Measurements from ENCODE around the gene PCDHGA11. TPM values are rescaled to one million over a fixed set of nuclear protein-coding genes. Genes with fewer than 3 reads are reported as not detected.
A peak's percentile ranks its signal among the peaks of the same experiment; 100 is the strongest.
"Not testable (repeated sequence)": the region's sequence is repeated elsewhere in the genome, so short reads cannot be mapped to it uniquely, and the experiment has no call there.

PCDHGA11 gene
- total RNA-seq: not detected

GRCh38 chr5:141420855-141421488, at the start of gene PCDHGA11:
PCDHGA11 (plus strand) TSS chr5:141421051; CDS start chr5:141421228, 177 bp downstream.
- Mint-ChIP-seq H3K4me3 (peak within 1 kb of the TSS; percentile 65), H3K4me1 (peaks cover 9% of the 10 kb centered on the region), H3K36me3 (peaks cover 7% of the 10 kb centered on the region), H3K27ac (peak within 1 kb of the TSS; percentile 54), H3K9me3 (ENCODE audit: low read depth) (peaks cover 8% of the 10 kb centered on the region), H3K27me3 (peaks cover 76% of the 10 kb centered on the region)
- DNase-seq (peak; percentile 57), ATAC-seq (no peak)
- CTCF ChIA-PET: interaction anchor here (0.8 to 2.4 kb wide), 23 partner anchors 8 to 221 kb away, joined by 3 to 23 read pairs (median 4); partner anchors contain the start of genes PCDHB11, PCDHGA10, PCDHGA12 and PCDHGA4

GRCh38 chr5:141371572-141372475, 49.0 kb upstream of the PCDHGA11 start:
- Mint-ChIP-seq H3K36me3 (no peaks in the 10 kb centered on the region), H3K4me1 (peaks cover 2% of the 10 kb centered on the region), H3K27ac (no peak overlapping the region), H3K9me3 (ENCODE audit: low read depth) (peaks cover 20% of the 10 kb centered on the region), H3K4me3 (no peak overlapping the region), H3K27me3 (peaks cover 64% of the 10 kb centered on the region)
- CTCF ChIA-PET: interaction anchor here (1.0 to 1.8 kb wide), 3 partner anchors 9 to 50 kb away, joined by 3 to 5 read pairs (median 4); partner anchors contain the start of gene PCDHGA11
- ATAC-seq: no peak
- no peak for DNase-seq

GRCh38 chr5:141373673-141374317, 47.1 kb upstream of the PCDHGA11 start, which contains the start of gene PCDHGA6:
PCDHGA6 (plus strand) TSS chr5:141373891; CDS start chr5:141374084, 193 bp downstream.
- H3K36me3 Mint-ChIP-seq: no peaks in the 10 kb centered on the region
- ATAC-seq: no peak
- H3K27ac Mint-ChIP-seq: no peak within 1 kb of the TSS

GRCh38 chr5:141374627-141375026, 46.2 kb upstream of the PCDHGA11 start:
- CTCF ChIA-PET: interaction anchor here (1.7 kb wide), 1 partner anchor 55 kb away, joined by 4 read pairs; the partner anchor contains the start of gene PCDHGA12
- no peak overlapping the region for H3K4me3 Mint-ChIP-seq
- H3K4me1 Mint-ChIP-seq: peaks cover 2% of the 10 kb centered on the region
- H3K9me3 Mint-ChIP-seq (ENCODE audit: low read depth): peaks cover 25% of the 10 kb centered on the region
- H3K27me3 Mint-ChIP-seq: peaks cover 54% of the 10 kb centered on the region
- ATAC-seq: no peak
- no peak overlapping the region for H3K27ac Mint-ChIP-seq
- H3K36me3 Mint-ChIP-seq: no peaks in the 10 kb centered on the region
- no peak for DNase-seq

More at GRCh38 chr5:141373673-141374317, 47.1 kb upstream of the PCDHGA11 start, which contains the start of gene PCDHGA6:
- Mint-ChIP-seq H3K9me3 (ENCODE audit: low read depth) (peaks cover 24% of the 10 kb centered on the region), H3K4me3 (no peak within 1 kb of the TSS), H3K27me3 (peaks cover 53% of the 10 kb centered on the region), H3K4me1 (peaks cover 2% of the 10 kb centered on the region)
- DNase-seq: no peak
- CTCF ChIA-PET: interaction anchor here (1.7 kb wide), 1 partner anchor 56 kb away, joined by 4 read pairs; the partner anchor contains the start of gene PCDHGA12

GRCh38 chr5:141375444-141376155, 45.3 kb upstream of the PCDHGA11 start:
- CTCF ChIA-PET, DNase-seq, H3K4me1 Mint-ChIP-seq, H3K4me3 Mint-ChIP-seq, ATAC-seq, H3K27ac Mint-ChIP-seq, H3K36me3 Mint-ChIP-seq: not testable (repeated sequence)
- H3K27me3 Mint-ChIP-seq: peaks cover 49% of the 10 kb centered on the region
- peaks cover 25% of the 10 kb centered on the region for H3K9me3 Mint-ChIP-seq (ENCODE audit: low read depth)

GRCh38 chr5:141382469-141383294, 38.2 kb upstream of the PCDHGA11 start, which contains the start of gene PCDHGA7:
PCDHGA7 (plus strand) TSS chr5:141382742; CDS start chr5:141382900, 158 bp downstream.
- CTCF ChIA-PET: interaction anchor here (0.9 kb wide), 1 partner anchor 13 kb away, joined by 3 read pairs; no protein-coding TSS in a partner anchor
- ATAC-seq: no peak

GRCh38 chr5:141383345-141383744, 37.5 kb upstream of the PCDHGA11 start:
- Mint-ChIP-seq H3K27ac (peak overlapping the region; percentile 28), H3K36me3 (peaks cover 2% of the 10 kb centered on the region), H3K9me3 (ENCODE audit: low read depth) (peaks cover 7% of the 10 kb centered on the region), H3K27me3 (peaks cover 59% of the 10 kb centered on the region), H3K4me1 (no peaks in the 10 kb centered on the region), H3K4me3 (no peak overlapping the region)
- ATAC-seq (no peak), DNase-seq (no peak)
- CTCF ChIA-PET: interaction anchor here (0.9 kb wide), 1 partner anchor 12 kb away, joined by 3 read pairs; no protein-coding TSS in a partner anchor

More at GRCh38 chr5:141382469-141383294, 38.2 kb upstream of the PCDHGA11 start, which contains the start of gene PCDHGA7:
- Mint-ChIP-seq H3K27ac (peak within 1 kb of the TSS; percentile 28), H3K4me3 (no peak within 1 kb of the TSS), H3K27me3 (peaks cover 57% of the 10 kb centered on the region), H3K9me3 (ENCODE audit: low read depth) (peaks cover 7% of the 10 kb centered on the region), H3K4me1 (no peaks in the 10 kb centered on the region), H3K36me3 (peaks cover 2% of the 10 kb centered on the region)
- DNase-seq: no peak

- CTCF ChIA-PET: no interaction called here
- Mint-ChIP-seq H3K4me3 (no peak overlapping the region), H3K27me3 (peaks cover 58% of the 10 kb centered on the region), H3K27ac (no peak overlapping the region), H3K36me3 (peaks cover 5% of the 10 kb centered on the region), H3K9me3 (ENCODE audit: low read depth) (peaks cover 9% of the 10 kb centered on the region), H3K4me1 (no peaks in the 10 kb centered on the region)
- no peak for DNase-seq
- ATAC-seq: no peak
Measured at GRCh38 chr5:141384471-141385267, 36.2 kb upstream of the PCDHGA11 start.

- H3K27me3 Mint-ChIP-seq: peaks cover 56% of the 10 kb centered on the region
- not testable (repeated sequence) for DNase-seq, H3K4me3 Mint-ChIP-seq, H3K4me1 Mint-ChIP-seq, H3K36me3 Mint-ChIP-seq, H3K27ac Mint-ChIP-seq, ATAC-seq
- H3K9me3 Mint-ChIP-seq (ENCODE audit: low read depth): peaks cover 18% of the 10 kb centered on the region
- CTCF ChIA-PET: interaction anchor here (1.5 kb wide), 1 partner anchor 42 kb away, joined by 3 read pairs; the partner anchor contains the start of gene PCDHGA12
Measured at GRCh38 chr5:141387557-141388311, 33.1 kb upstream of the PCDHGA11 start, which contains the start of gene PCDHGB4. PCDHGB4 (plus strand) TSS chr5:141387698; CDS start chr5:141387885, 187 bp downstream.

- Mint-ChIP-seq H3K9me3 (ENCODE audit: low read depth) (peaks cover 18% of the 10 kb centered on the region), H3K4me1 (no peaks in the 10 kb centered on the region)
Measured at GRCh38 chr5:141388661-141389060, 32.2 kb upstream of the PCDHGA11 start.

More at GRCh38 chr5:141388661-141389060, 32.2 kb upstream of the PCDHGA11 start:
- H3K36me3 Mint-ChIP-seq: peaks cover 4% of the 10 kb centered on the region
- no peak for ATAC-seq
- H3K27me3 Mint-ChIP-seq: peaks cover 48% of the 10 kb centered on the region
- CTCF ChIA-PET: interaction anchor here (1.5 kb wide), 1 partner anchor 41 kb away, joined by 3 read pairs; the partner anchor contains the start of gene PCDHGA12
- H3K4me3 Mint-ChIP-seq: no peak overlapping the region
- no peak overlapping the region for H3K27ac Mint-ChIP-seq
- no peak for DNase-seq

Data from activated CD8-positive, alpha-beta memory T cell treated with anti-CD3 and anti-CD28 coated beads, Interleukin-2, amount 10 ng/mL, durations not matched to agents 7 days and 5 days (primary cell).